Calu3 (cell line): Measurements from ENCODE around the gene GSX1. TPM values are rescaled to one million over a fixed set of nuclear protein-coding genes. Genes with fewer than 3 reads are reported as not detected.

Experiments used
- BruUV-seq: library from RNA; stranded (reverse); fragments of 400-500 nt; replicated peaks from 2 replicates; lab custom pipeline; 2021; lab: Mats Ljungman, UMichigan
- CTCF ChIA-PET: fragments of 300-600 bp; sonication (Branson Sonifier 250); formaldehyde crosslinking; loops from one replicate; lab custom pipeline; 2022; ENCODE audit warnings: antibody characterized with exemption; lab: Charles Lee
- DNase-seq: peaks from one replicate; pipeline ENCODE4 v3.0.0; 2022
- H3K27ac Mint-ChIP-seq: one replicate; pipeline ENCODE4 v1.8.0; 2022; ENCODE audit warnings: mixed read lengths; ENCODE audit not compliant: unreplicated experiment
- H3K27me3 Mint-ChIP-seq: one replicate; pipeline ENCODE4 v1.8.0; 2022; ENCODE audit warnings: mixed read lengths; ENCODE audit not compliant: unreplicated experiment
- H3K36me3 Mint-ChIP-seq: one replicate; pipeline ENCODE4 v1.8.0; 2022; ENCODE audit warnings: mild to moderate bottlenecking, moderate library complexity, mixed read lengths; ENCODE audit not compliant: insufficient read depth, unreplicated experiment
- H3K4me1 Mint-ChIP-seq: one replicate; pipeline ENCODE4 v1.8.0; 2022; ENCODE audit warnings: mild to moderate bottlenecking, low read depth, mixed read lengths; ENCODE audit not compliant: unreplicated experiment
- H3K4me3 Mint-ChIP-seq: one replicate; pipeline ENCODE4 v1.8.0; 2022; ENCODE audit warnings: mild to moderate bottlenecking, low read depth, moderate library complexity, mixed read lengths; ENCODE audit not compliant: unreplicated experiment
- H3K9me3 Mint-ChIP-seq: one replicate; pipeline ENCODE4 v1.8.0; 2022; ENCODE audit warnings: low read depth, mixed read lengths; ENCODE audit not compliant: unreplicated experiment
- CTCF ChIP-seq: fragments of 200-600 bp; IDR thresholded peaks from one replicate; pipeline ENCODE4 v1.8.0; 2022; ENCODE audit warnings: antibody characterized with exemption; ENCODE audit not compliant: unreplicated experiment
- intact Hi-C: fragments of 100-400 bp; cut with micrococcal nuclease; formaldehyde crosslinking; loops from one replicate; pipeline ENCODE4 v1.10.0; 2022; ENCODE audit not compliant: unreplicated experiment
- total RNA-seq: library from RNA; stranded (reverse); gene quantifications from 2 replicates; pipeline ENCODE4 v1.2.3, GENCODE V29; 2022

Gene GSX1
- total RNA-seq, 1 experiment from 2014 or later: not detected

GRCh38 chr13:27822258-27822872 lies 30.1 kb downstream of the GSX1 start:
- Mint-ChIP-seq H3K4me1 (no peaks in the 10 kb centered on the region), H3K4me3 (no peak overlapping the region), H3K27me3 (peaks cover 52% of the 10 kb centered on the region), H3K36me3 (no peaks in the 10 kb centered on the region), H3K9me3 (no peaks in the 10 kb centered on the region), H3K27ac (no peak overlapping the region)
- CTCF ChIA-PET: interaction anchor here (0.7 kb wide), 1 partner anchor 132 kb away, joined by 3 read pairs; no protein-coding TSS in a partner anchor
- intact Hi-C loops: no loop called here
- no peak for TF ChIP-seq CTCF
- DNase-seq: no peak
- no TSS peak for BruUV-seq

GRCh38 chr13:27822873-27823311 lies 30.6 kb downstream of the GSX1 start:
- no TSS peak for BruUV-seq
- CTCF ChIA-PET: no interaction called here
- Mint-ChIP-seq H3K27ac (no peak overlapping the region), H3K27me3 (peaks cover 52% of the 10 kb centered on the region), H3K4me3 (no peak overlapping the region), H3K9me3 (no peaks in the 10 kb centered on the region), H3K4me1 (no peaks in the 10 kb centered on the region), H3K36me3 (no peaks in the 10 kb centered on the region)
- intact Hi-C loops: no loop called here
- no peak for TF ChIP-seq CTCF
- no peak for DNase-seq

- no peak for DNase-seq
- intact Hi-C loops: no loop called here
- no peaks in the 10 kb centered on the region for H3K36me3 Mint-ChIP-seq
- H3K4me1 Mint-ChIP-seq: no peaks in the 10 kb centered on the region
- H3K9me3 Mint-ChIP-seq: no peaks in the 10 kb centered on the region
- peaks cover 59% of the 10 kb centered on the region for H3K27me3 Mint-ChIP-seq
- TF ChIP-seq CTCF: no peak
- H3K4me3 Mint-ChIP-seq: no peak overlapping the region
- H3K27ac Mint-ChIP-seq: no peak overlapping the region
- BruUV-seq: no TSS peak
- CTCF ChIA-PET: interaction anchor here (0.7 to 1.3 kb wide), 2 partner anchors 130 to 449 kb away, joined by 3 read pairs; no protein-coding TSS in a partner anchor
These were observed 31.8 kb downstream of the GSX1 start for GRCh38 chr13:27824121-27824520.

- Mint-ChIP-seq H3K4me1 (no peaks in the 10 kb centered on the region), H3K36me3 (no peaks in the 10 kb centered on the region), H3K9me3 (no peaks in the 10 kb centered on the region), H3K4me3 (no peak overlapping the region), H3K27me3 (peaks cover 50% of the 10 kb centered on the region), H3K27ac (no peak overlapping the region)
- CTCF ChIA-PET: interaction anchor here (1.3 to 4.0 kb wide), 3 partner anchors 129 to 463 kb away, joined by 3 to 32 read pairs (median 23); no protein-coding TSS in a partner anchor
- DNase-seq: no peak
- BruUV-seq: no TSS peak
- intact Hi-C loops: no loop called here
- no peak for TF ChIP-seq CTCF
These were observed 32.8 kb downstream of the GSX1 start for GRCh38 chr13:27825072-27825471.
